ENCODE measurements around the gene FAM217A. TPM values are rescaled to one million over a fixed set of nuclear protein-coding genes. Genes with fewer than 3 reads are reported as not detected.

FAM217A gene
- total and polyA plus RNA-seq, 5 donors: not detected

DNA sequence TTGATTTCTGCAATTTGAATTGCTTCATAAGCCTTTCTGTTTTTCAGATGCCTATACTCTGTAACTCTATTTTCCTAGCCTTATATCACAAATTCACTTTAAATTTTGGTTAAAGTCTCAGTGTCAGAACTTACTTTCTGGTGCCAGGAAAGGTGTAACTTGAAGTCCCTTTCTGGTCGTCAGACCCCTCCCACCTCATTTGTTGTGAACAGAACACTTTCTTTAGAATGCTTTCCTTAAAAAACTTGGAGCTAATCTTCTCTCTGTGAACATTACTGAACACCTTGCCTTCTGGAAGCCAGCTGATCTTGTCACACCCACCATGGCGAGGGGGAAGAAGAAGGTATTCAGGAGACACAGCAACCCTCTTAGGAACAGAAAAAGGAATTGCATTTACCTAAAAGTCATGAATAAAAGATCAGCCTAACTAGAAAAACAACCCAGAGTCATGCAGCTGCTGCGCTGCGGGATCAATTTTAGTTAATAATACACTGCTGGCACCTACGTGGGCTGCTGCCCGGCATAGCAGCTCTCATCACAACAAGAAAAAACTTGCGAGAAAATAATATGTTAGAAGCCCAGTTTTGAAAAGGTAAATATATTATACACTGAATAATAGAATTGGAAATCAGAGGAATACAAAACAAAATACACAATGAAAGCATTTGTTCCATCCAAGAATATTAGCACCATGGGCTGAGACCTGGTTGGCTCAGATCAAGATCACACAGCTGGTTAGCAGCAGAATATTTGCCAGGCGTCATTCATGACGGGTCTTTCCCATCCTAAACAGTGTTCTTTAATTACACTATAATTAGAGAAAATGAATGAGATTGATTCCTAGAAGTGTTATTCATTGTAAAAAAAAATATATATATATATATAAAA, 5.8 kb upstream of the FAM217A start:
- 85% methylated on average over 9 of the region's 9 CpGs for WGBS
- Histone ChIP-seq H3K4me1 (ENCODE audit: control insufficient read depth, insufficient read depth, low read length) (no peaks in the 10 kb centered on the region), H3K4me3 (ENCODE audit: low read length) (no peak overlapping the region), H3K27me3 (ENCODE audit: control insufficient read depth, insufficient read depth) (no peaks in the 10 kb centered on the region), H3K27ac (ENCODE audit: low read length) (no peak overlapping the region), H3K9me3 (ENCODE audit: control insufficient read depth, low read length) (no peaks in the 10 kb centered on the region)
- DNase-seq (no peak), ATAC-seq (no peak)
- intact Hi-C loops (cut with DNase I): no loop called here

DNA sequence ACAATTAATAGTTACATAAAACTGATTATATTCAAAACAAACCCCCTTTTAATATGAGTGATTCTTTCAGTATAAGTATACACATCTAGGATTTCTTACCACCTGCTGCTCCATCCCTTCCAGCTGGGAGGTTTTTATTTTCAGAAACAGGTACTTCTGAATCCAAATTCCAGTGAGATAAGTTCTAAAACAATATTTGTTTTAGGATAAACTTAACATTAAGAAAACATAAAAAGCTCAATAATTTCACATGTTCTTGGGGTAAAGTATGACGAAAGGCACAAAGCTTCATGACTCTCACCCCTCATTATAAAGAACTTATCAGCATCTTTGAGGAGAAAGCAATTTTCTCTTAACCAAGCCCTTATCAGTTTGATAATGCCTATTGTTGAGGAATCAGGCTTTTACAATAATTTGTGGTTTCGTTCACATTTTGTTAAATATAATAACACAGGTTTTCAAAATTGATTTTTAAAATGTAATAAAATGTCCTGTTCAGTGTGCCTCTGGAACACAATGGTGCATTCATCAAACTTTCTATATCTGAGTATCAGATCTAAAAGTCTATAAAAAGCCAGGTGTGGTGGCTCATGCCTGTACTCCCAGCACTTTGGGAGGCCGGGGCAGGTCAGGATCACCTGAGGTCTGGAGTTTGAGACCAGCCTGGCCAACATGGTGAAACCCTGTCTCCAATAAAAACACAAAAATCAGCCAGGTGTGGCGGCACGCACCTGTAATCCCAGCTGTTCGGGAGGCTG, 4.3 kb downstream of the FAM217A start:
- ATAC-seq (no peak), DNase-seq (no peak)
- H3K4me1 ChIP-seq (ENCODE audit: control insufficient read depth, insufficient read depth, low read length): no peaks in the 10 kb centered on the region
- intact Hi-C loops (cut with DNase I): no loop called here
- no peak overlapping the region for H3K4me3 ChIP-seq (ENCODE audit: low read length)
- no peaks in the 10 kb centered on the region for H3K9me3 ChIP-seq (ENCODE audit: control insufficient read depth, low read length)
- H3K27me3 ChIP-seq (ENCODE audit: control insufficient read depth, insufficient read depth): no peaks in the 10 kb centered on the region
- no peak overlapping the region for H3K27ac ChIP-seq (ENCODE audit: low read length)
- 87% methylated on average over 6 of the region's 6 CpGs for WGBS

DNA sequence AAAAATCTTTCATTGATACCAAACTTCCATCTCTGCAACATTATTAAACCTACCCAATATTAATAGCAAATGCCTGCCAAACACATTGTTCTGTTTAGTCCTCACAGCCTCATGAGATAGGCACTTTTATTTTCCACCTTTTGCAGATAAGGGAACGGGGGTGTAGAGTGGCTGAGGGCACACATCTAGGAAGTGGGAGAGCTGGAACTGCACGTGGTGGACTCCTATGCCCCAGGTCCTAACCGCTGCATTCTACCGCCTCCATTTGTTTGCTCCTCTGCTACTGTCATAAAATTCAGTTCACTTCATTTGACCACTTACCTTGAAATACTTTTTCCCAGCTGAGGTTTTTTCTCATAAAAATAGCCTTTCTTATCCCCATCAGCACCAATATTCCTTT, 7.6 kb downstream of the FAM217A start:
- Histone ChIP-seq H3K9me3 (ENCODE audit: control insufficient read depth, low read length) (no peaks in the 10 kb centered on the region), H3K4me3 (ENCODE audit: low read length) (no peak overlapping the region), H3K4me1 (ENCODE audit: control insufficient read depth, insufficient read depth, low read length) (no peaks in the 10 kb centered on the region), H3K27ac (ENCODE audit: low read length) (no peak overlapping the region), H3K27me3 (ENCODE audit: control insufficient read depth, insufficient read depth) (no peaks in the 10 kb centered on the region)
- no peak for DNase-seq
- 60% methylated on average over 4 of the region's 4 CpGs for WGBS
- intact Hi-C loops (cut with DNase I): no loop called here
- no peak for ATAC-seq

DNA sequence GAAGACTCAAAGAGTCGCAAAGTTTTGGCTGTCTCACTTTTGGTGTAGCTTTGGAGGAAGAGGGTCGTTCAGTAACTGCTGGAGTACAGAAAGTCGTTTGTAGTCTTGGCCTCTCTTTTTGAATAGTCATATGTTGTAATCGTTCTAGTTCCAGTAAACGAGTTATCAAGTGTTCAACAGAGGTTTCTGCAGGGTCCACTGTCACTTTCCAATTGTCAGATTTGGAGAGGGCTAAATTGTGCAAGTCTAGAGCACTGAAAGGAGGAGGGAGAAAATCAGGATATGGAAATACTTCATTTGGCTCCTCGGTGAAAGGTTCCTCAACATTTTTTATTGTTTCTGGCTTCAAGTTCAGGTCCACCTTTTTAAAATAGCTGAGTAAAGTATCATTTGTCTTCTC, 9.7 kb downstream of the FAM217A start:
- no peaks in the 10 kb centered on the region for H3K4me1 ChIP-seq (ENCODE audit: control insufficient read depth, insufficient read depth, low read length)
- no peak overlapping the region for H3K27ac ChIP-seq (ENCODE audit: low read length)
- 75% methylated on average over 6 of the region's 6 CpGs for WGBS
- ATAC-seq (no peak), DNase-seq (no peak)
- H3K27me3 ChIP-seq (ENCODE audit: control insufficient read depth, insufficient read depth): no peaks in the 10 kb centered on the region
- intact Hi-C loops (cut with DNase I): loop anchor here in 1 of 4 donors (10.0 kb wide), 1 partner anchor 86 kb away; no protein-coding TSS in a partner anchor
- H3K4me3 ChIP-seq (ENCODE audit: low read length): no peak overlapping the region
- H3K9me3 ChIP-seq (ENCODE audit: control insufficient read depth, low read length): no peaks in the 10 kb centered on the region

DNA sequence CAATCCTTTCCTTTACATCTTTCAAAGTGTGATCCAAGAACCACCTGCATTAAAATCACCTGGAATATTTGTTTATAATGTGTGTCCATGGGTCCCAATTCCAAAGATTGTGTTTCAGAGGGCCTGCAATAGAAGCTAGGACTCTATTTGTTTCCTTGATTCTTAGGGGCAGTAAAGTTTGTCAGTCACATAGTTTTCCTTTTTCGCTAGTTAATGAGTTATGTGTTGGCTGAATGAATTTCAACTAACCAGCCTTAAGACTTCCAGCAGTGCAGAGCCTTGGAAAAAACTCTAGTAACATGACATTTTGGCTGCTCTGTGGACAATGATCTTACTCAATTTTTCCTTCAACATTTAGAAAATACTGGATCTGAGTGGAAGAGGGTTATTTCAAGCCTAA, 11.3 kb downstream of the FAM217A start:
- Histone ChIP-seq H3K4me1 (ENCODE audit: control insufficient read depth, insufficient read depth, low read length) (no peaks in the 10 kb centered on the region), H3K27me3 (ENCODE audit: control insufficient read depth, insufficient read depth) (no peaks in the 10 kb centered on the region), H3K9me3 (ENCODE audit: control insufficient read depth, low read length) (no peaks in the 10 kb centered on the region), H3K27ac (ENCODE audit: low read length) (no peak overlapping the region), H3K4me3 (ENCODE audit: low read length) (no peak overlapping the region)
- no peak for ATAC-seq
- no peak for DNase-seq
- 97% methylated on average over 1 of the region's 1 CpG for WGBS
- intact Hi-C loops (cut with DNase I): loop anchor here in 1 of 4 donors (10.0 kb wide), 1 partner anchor 87 kb away; no protein-coding TSS in a partner anchor

DNA sequence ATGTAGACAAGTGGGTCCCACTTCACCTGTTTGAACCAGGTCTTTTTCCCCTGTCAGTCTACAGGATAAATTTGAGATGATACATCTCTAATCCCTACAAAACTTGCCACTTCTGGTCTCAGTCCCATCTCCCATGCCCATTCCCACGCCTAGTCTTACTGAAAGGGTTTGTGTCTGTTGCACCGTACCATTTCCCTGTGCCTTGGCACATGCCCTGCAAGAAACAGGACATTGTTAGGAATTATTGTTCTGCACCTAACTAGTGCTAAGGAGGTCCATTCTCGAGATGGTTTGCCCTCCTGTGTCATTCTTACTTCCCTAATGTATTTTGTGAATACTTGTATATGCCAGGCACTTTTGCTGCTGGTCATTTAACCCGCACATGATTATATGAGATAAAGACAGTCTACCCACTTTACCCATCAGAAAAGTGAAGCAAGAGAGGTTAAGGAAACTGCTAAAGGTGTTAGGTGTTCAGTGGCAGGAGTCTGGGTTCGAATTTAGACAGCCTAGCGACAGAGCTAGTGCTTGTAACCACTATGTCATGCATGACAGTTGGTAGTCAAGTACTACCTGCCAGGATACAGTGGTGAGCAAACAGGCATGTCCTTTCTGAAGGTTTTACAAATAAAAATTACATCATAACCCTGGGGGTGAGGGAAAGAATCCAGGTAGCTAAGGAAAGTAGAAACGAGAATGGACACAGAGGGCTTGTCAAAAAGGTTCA, 12.7 kb downstream of the FAM217A start:
- Histone ChIP-seq H3K27me3 (ENCODE audit: control insufficient read depth, insufficient read depth) (no peaks in the 10 kb centered on the region), H3K4me3 (ENCODE audit: low read length) (no peak overlapping the region), H3K27ac (ENCODE audit: low read length) (no peak overlapping the region), H3K4me1 (ENCODE audit: control insufficient read depth, insufficient read depth, low read length) (no peaks in the 10 kb centered on the region), H3K9me3 (ENCODE audit: control insufficient read depth, low read length) (no peaks in the 10 kb centered on the region)
- ATAC-seq (no peak), DNase-seq (no peak)
- WGBS: 82% methylated on average over 7 of the region's 7 CpGs
- intact Hi-C loops (cut with DNase I): loop anchor here in 1 of 4 donors (10.0 kb wide), 1 partner anchor 89 kb away; no protein-coding TSS in a partner anchor

DNA sequence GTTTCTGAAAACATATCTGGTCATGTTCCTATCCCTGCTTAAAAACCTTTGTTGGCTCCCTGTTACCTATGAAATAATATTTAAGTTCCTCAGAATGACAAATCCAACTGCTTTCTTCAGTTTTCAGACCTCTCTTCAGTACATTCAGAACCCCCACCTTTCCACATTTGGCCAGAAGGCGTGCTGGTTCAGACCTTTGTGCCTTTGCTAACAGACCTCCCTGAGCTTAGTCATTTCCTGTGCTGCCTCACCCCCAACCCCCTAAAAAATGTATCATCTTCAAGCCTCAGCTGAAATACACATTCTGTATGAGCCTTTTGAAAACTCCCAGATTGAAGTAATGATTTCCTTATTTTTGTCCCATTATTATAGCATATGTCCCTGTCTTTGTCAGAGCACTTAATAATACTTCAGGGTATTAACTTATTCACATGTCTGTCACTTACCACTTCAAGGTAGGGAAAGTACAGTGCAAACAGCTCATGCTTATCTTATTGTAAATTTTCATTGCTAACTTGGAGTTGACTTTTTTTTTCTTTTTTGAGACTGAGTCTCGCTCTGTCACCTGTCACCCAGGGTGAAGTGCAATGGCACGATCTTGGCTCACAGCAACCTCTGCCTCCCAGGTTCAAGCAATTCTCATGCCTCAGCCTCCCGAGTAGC, 19.7 kb downstream of the FAM217A start:
- WGBS: 93% methylated on average over 4 of the region's 4 CpGs
- H3K27ac ChIP-seq (ENCODE audit: low read length): no peak overlapping the region
- no peaks in the 10 kb centered on the region for H3K4me1 ChIP-seq (ENCODE audit: control insufficient read depth, insufficient read depth, low read length)
- intact Hi-C loops (cut with DNase I): loop anchor here in 3 of 4 donors (5.0 to 10.0 kb wide), 2 partner anchors 96 to 98 kb away; no protein-coding TSS in a partner anchor
- no peak for ATAC-seq
- no peak for DNase-seq
- H3K27me3 ChIP-seq (ENCODE audit: control insufficient read depth, insufficient read depth): no peaks in the 10 kb centered on the region
- no peaks in the 10 kb centered on the region for H3K9me3 ChIP-seq (ENCODE audit: control insufficient read depth, low read length)
- no peak overlapping the region for H3K4me3 ChIP-seq (ENCODE audit: low read length)

DNA sequence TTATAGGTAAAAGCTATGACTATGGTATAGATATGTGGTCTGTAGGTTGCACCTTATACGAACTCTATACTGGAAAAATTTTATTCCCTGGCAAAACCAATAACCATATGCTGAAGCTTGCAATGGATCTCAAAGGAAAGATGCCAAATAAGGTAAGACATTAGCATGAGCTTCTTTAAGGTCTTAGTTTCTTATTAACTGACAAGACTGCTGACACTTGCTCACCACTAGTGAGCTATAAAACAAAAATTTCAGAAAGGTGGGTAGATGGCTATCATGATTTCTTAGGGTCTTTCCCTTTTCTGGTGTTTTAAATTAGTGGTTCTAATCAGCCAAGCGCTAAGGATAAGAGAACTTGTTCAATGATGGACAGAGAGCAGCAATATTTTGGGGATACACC, 21.9 kb downstream of the FAM217A start:
- DNase-seq: no peak
- Histone ChIP-seq H3K27ac (ENCODE audit: low read length) (no peak overlapping the region), H3K9me3 (ENCODE audit: control insufficient read depth, low read length) (no peaks in the 10 kb centered on the region), H3K4me1 (ENCODE audit: control insufficient read depth, insufficient read depth, low read length) (no peaks in the 10 kb centered on the region), H3K27me3 (ENCODE audit: control insufficient read depth, insufficient read depth) (no peaks in the 10 kb centered on the region), H3K4me3 (ENCODE audit: low read length) (no peak overlapping the region)
- intact Hi-C loops (cut with DNase I): loop anchor here in 3 of 4 donors (5.0 to 10.0 kb wide), 2 partner anchors 98 to 100 kb away; no protein-coding TSS in a partner anchor
- ATAC-seq: no peak
- WGBS: 97% methylated on average over 2 of the region's 2 CpGs

DNA sequence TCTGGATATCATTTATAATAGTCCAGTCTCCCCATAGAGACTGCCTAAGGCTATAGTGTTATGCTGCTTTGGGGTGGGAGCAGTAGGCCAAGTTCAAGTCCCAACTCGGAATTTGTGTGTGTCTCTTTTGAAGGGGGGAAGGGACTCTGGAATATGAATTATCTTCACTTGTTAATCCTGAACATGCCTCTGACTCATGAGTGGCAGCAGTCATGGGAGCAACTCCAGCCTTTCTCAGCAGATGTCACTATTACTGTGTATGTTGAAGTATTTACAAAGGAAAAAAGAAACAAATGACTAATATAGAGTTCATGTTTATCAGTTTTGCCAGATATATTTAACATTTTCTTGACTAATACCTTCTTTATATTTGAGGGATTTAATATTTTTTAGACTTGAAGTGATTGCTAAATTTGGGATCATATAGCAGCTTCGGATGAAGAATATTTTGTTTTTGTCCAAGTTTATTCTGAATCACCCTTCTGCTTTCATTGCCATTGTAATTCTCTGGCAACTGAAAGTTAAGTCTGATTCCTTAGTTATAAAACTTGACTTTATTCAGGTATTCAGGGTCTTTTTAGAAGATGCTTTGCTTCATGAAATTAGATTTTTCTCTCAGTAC, 23.4 kb downstream of the FAM217A start:
- H3K4me1 ChIP-seq (ENCODE audit: control insufficient read depth, insufficient read depth, low read length): no peaks in the 10 kb centered on the region
- H3K9me3 ChIP-seq (ENCODE audit: control insufficient read depth, low read length): no peaks in the 10 kb centered on the region
- no peak overlapping the region for H3K4me3 ChIP-seq (ENCODE audit: low read length)
- H3K27me3 ChIP-seq (ENCODE audit: control insufficient read depth, insufficient read depth): no peaks in the 10 kb centered on the region
- peak in 1 of 3 donors; percentile 47 for DNase-seq
- H3K27ac ChIP-seq (ENCODE audit: low read length): no peak overlapping the region
- 40% methylated on average over 2 of the region's 2 CpGs for WGBS
- ATAC-seq: peak; percentile 81 to 83
- intact Hi-C loops (cut with DNase I): loop anchor here in 3 of 4 donors (5.0 to 10.0 kb wide), 2 partner anchors 99 to 102 kb away; no protein-coding TSS in a partner anchor

DNA sequence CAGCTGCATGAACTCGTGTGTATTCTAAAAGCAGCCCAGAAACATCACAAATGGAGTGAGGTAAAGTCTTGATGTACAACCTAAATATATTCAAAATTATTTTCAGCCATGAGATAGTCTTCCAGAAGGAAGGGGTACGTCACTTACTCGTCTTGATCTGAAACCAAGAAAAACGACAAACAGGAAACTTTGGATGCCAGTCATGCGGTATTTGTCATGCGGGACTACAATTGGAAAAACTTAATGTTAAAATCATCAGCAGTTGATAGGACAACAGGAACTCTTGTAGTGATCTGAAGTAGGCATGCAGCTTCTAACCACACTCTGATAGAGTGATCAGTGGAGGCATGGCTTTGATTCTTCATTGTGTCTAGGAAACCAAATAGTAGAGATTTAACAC, 29.7 kb downstream of the FAM217A start:
- ATAC-seq (no peak), DNase-seq (no peak)
- no peaks in the 10 kb centered on the region for H3K4me1 ChIP-seq (ENCODE audit: control insufficient read depth, insufficient read depth, low read length)
- no peaks in the 10 kb centered on the region for H3K27me3 ChIP-seq (ENCODE audit: control insufficient read depth, insufficient read depth)
- intact Hi-C loops (cut with DNase I): no loop called here
- H3K4me3 ChIP-seq (ENCODE audit: low read length): no peak overlapping the region
- H3K27ac ChIP-seq (ENCODE audit: low read length): no peak overlapping the region
- no peaks in the 10 kb centered on the region for H3K9me3 ChIP-seq (ENCODE audit: control insufficient read depth, low read length)
- WGBS: 70% methylated on average over 6 of the region's 6 CpGs

Measured in right cardiac atrium (tissue), 5 donors.